WTC11 (cell line): Measurements from ENCODE around the gene STX17. TPM values are rescaled to one million over a fixed set of nuclear protein-coding genes. Genes with fewer than 3 reads are reported as not detected.

ENCODE experiments used
- ATAC-seq: fragments of 200-7000 bp; cut with Tn5 transposase; 2 replicates; pipeline ENCODE4 v1.10.0; 2021; ENCODE audit warnings: mild to moderate bottlenecking, moderate library complexity
- CTCF ChIA-PET: fragments of 300-600 bp; sonication (Branson Sonifier 250); formaldehyde crosslinking; loops from one replicate; lab custom pipeline; 2021; ENCODE audit warnings: antibody characterized with exemption; lab: Charles Lee
- POLR2A ChIA-PET: fragments of 350-600 bp; sonication (Branson Sonifier 250); formaldehyde crosslinking; loops from one replicate; lab custom pipeline; 2021; ENCODE audit warnings: antibody characterized with exemption; lab: Charles Lee
- DNase-seq: peaks from one replicate; pipeline ENCODE4 v3.0.0; 2021; ENCODE audit warnings: low spot score
- H3K27ac Mint-ChIP-seq: 2 replicates; pipeline ENCODE4 v1.8.0; 2021; ENCODE audit warnings: mixed read lengths
- H3K27me3 Mint-ChIP-seq: 2 replicates; pipeline ENCODE4 v1.8.0; 2021; ENCODE audit warnings: low read depth, mild to moderate bottlenecking, moderate library complexity, mixed read lengths
- H3K36me3 Mint-ChIP-seq: 2 replicates; pipeline ENCODE4 v1.8.0; 2021; ENCODE audit warnings: mixed read lengths
- H3K4me1 Mint-ChIP-seq: 2 replicates; pipeline ENCODE4 v1.8.0; 2022; ENCODE audit warnings: mixed read lengths
- H3K4me3 Mint-ChIP-seq: 2 replicates; pipeline ENCODE4 v1.8.0; 2021; ENCODE audit warnings: mild to moderate bottlenecking, moderate library complexity, mixed read lengths
- H3K9me3 Mint-ChIP-seq: 2 replicates; pipeline ENCODE4 v1.8.0; 2021; ENCODE audit warnings: mixed read lengths
- ATF1 ChIP-seq: sonication (generic); formaldehyde crosslinking; IDR thresholded peaks from 2 replicates; pipeline ENCODE4 v1.8.1; 2023; ENCODE audit warnings: mild to moderate bottlenecking, moderate library complexity, missing genetic modification reagents
- ATF6 ChIP-seq: sonication (generic); formaldehyde crosslinking; IDR thresholded peaks from 2 replicates; pipeline ENCODE4 v1.8.1; 2023; ENCODE audit warnings: mild to moderate bottlenecking, missing genetic modification reagents
- CREB1 ChIP-seq: sonication (generic); formaldehyde crosslinking; IDR thresholded peaks from 2 replicates; pipeline ENCODE4 v1.8.0; 2023; ENCODE audit warnings: mild to moderate bottlenecking, missing genetic modification reagents
- GABPB1 ChIP-seq: sonication (generic); formaldehyde crosslinking; IDR thresholded peaks from 2 replicates; pipeline ENCODE4 v1.8.1; 2023; ENCODE audit warnings: mild to moderate bottlenecking, missing genetic modification reagents
- JAZF1 ChIP-seq: fragments of 250-450 bp; sonication (Bioruptor Pico); IDR thresholded peaks from 2 replicates; pipeline ENCODE4 v1.9.0; 2021; ENCODE audit warnings: moderate library complexity, mild to moderate bottlenecking, inconsistent platforms
- JUN ChIP-seq: sonication (generic); formaldehyde crosslinking; IDR thresholded peaks from 2 replicates; pipeline ENCODE4 v1.8.0; 2023; ENCODE audit warnings: mild to moderate bottlenecking, missing genetic modification reagents
- NFATC4 ChIP-seq: fragments of 250-450 bp; sonication (Bioruptor Pico); IDR thresholded peaks from 2 replicates; pipeline ENCODE4 v1.9.0; 2021; ENCODE audit warnings: mild to moderate bottlenecking
- NFYB ChIP-seq: sonication (generic); formaldehyde crosslinking; conservative IDR thresholded peaks from 2 replicates; pipeline ENCODE4 v1.8.0; 2022; ENCODE audit warnings: low read depth, missing genetic modification reagents
- NR1H2 ChIP-seq: sonication (generic); formaldehyde crosslinking; IDR thresholded peaks from 2 replicates; pipeline ENCODE4 v1.9.0; 2021; ENCODE audit warnings: mild to moderate bottlenecking, moderate library complexity, missing genetic modification reagents
- OVOL2 ChIP-seq: fragments of 250-450 bp; sonication (Bioruptor Pico); IDR thresholded peaks from 2 replicates; pipeline ENCODE4 v1.9.0; 2021; ENCODE audit warnings: mild to moderate bottlenecking, borderline replicate concordance
- PREB ChIP-seq: sonication (generic); formaldehyde crosslinking; IDR thresholded peaks from 2 replicates; pipeline ENCODE4 v1.8.1; 2022; ENCODE audit warnings: mild to moderate bottlenecking, missing genetic modification reagents, moderate library complexity, borderline replicate concordance
- RELA ChIP-seq: sonication (generic); formaldehyde crosslinking; IDR thresholded peaks from 2 replicates; pipeline ENCODE4 v1.8.1; 2022; ENCODE audit warnings: missing genetic modification reagents, mild to moderate bottlenecking, borderline replicate concordance
- SMAD3 ChIP-seq: sonication (generic); formaldehyde crosslinking; IDR thresholded peaks from 2 replicates; pipeline ENCODE4 v1.8.0; 2022; ENCODE audit warnings: missing genetic modification reagents, mild to moderate bottlenecking, borderline replicate concordance
- SMAD4 ChIP-seq: sonication (generic); formaldehyde crosslinking; IDR thresholded peaks from 2 replicates; pipeline ENCODE4 v1.8.0; 2022; ENCODE audit warnings: mild to moderate bottlenecking, missing genetic modification reagents
- TCF7 ChIP-seq: sonication (generic); formaldehyde crosslinking; IDR thresholded peaks from 2 replicates; pipeline ENCODE4 v1.8.0; 2022; ENCODE audit warnings: mild to moderate bottlenecking, low read depth, missing genetic modification reagents, moderate library complexity
- TP53 ChIP-seq: sonication (generic); formaldehyde crosslinking; IDR thresholded peaks from 2 replicates; pipeline ENCODE4 v1.8.1; 2023; ENCODE audit warnings: mild to moderate bottlenecking, missing genetic modification reagents
- ZNF121 ChIP-seq: sonication (generic); formaldehyde crosslinking; IDR thresholded peaks from 2 replicates; pipeline ENCODE4 v1.8.0; 2023; ENCODE audit warnings: missing genetic modification reagents
- ZNF138 ChIP-seq: sonication (generic); formaldehyde crosslinking; conservative IDR thresholded peaks from 2 replicates; pipeline ENCODE4 v1.8.1; 2022; ENCODE audit warnings: mild to moderate bottlenecking, moderate library complexity, missing genetic modification reagents
- ZNF232 ChIP-seq: sonication (generic); formaldehyde crosslinking; IDR thresholded peaks from 2 replicates; pipeline ENCODE4 v1.8.0; 2022; ENCODE audit warnings: mild to moderate bottlenecking, missing genetic modification reagents
- ZNF281 ChIP-seq: sonication (generic); formaldehyde crosslinking; IDR thresholded peaks from 2 replicates; pipeline ENCODE4 v1.8.0; 2023; ENCODE audit warnings: mild to moderate bottlenecking, missing genetic modification reagents
- ZNF396 ChIP-seq: fragments of 250-450 bp; sonication (Bioruptor Pico); IDR thresholded peaks from 2 replicates; pipeline ENCODE4 v1.8.0; 2021; ENCODE audit warnings: mild to moderate bottlenecking, moderate library complexity, borderline replicate concordance
- ZNF423 ChIP-seq: fragments of 250-450 bp; sonication (Bioruptor Pico); IDR thresholded peaks from 2 replicates; pipeline ENCODE4 v2.1.2; 2022; ENCODE audit warnings: mild to moderate bottlenecking, moderate library complexity
- ZNF671 ChIP-seq: fragments of 250-450 bp; sonication (Bioruptor Pico); IDR thresholded peaks from 2 replicates; pipeline ENCODE4 v1.8.0; 2021; ENCODE audit warnings: mild to moderate bottlenecking
- total RNA-seq: library from RNA; stranded (reverse); gene quantifications from 3 replicates; pipeline ENCODE4 v1.2.3, GENCODE V29; 2021

STX17 gene
- total RNA-seq, 1 experiment from 2014 or later = 22.1 TPM

- no peak for ATAC-seq
- H3K27ac Mint-ChIP-seq = no peak overlapping the region
Measured at GRCh38 chr9:99905833-99906402, 536 bp upstream of the STX17 start.

GRCh38 chr9:99907208-99907532 is 716 bp downstream of the STX17 start:
- peaks cover 5% of the 10 kb centered on the region; the same call in 1 of the 2 replicates for H3K27me3 Mint-ChIP-seq
- H3K36me3 Mint-ChIP-seq = no peaks in the 10 kb centered on the region
- H3K4me3 Mint-ChIP-seq = peak overlapping the region; percentile 90
- ATAC-seq (no peak), DNase-seq (no peak)
- ChIA-PET CTCF (interaction anchor here (0.9 to 3.7 kb wide), 5 partner anchors 11 to 82 kb away, joined by 3 to 18 read pairs (median 3); no protein-coding TSS in a partner anchor), POLR2A (interaction anchor here (0.6 kb wide), 2 partner anchors 12 to 19 kb away, joined by 3 read pairs; no protein-coding TSS in a partner anchor)
- no peak for TF ChIP-seq NR1H2 (CRISPR knock-in tag)
- no peak for TF ChIP-seq NFYB
- no peak for TF ChIP-seq NFATC4 (CRISPR knock-in tag)
- no peak for TF ChIP-seq CREB1 (CRISPR knock-in tag)
- TF ChIP-seq GABPB1 (CRISPR knock-in tag) = no peak
- no peak for TF ChIP-seq SMAD3 (CRISPR knock-in tag)
- no peak for TF ChIP-seq SMAD4 (CRISPR knock-in tag)
- TF ChIP-seq ATF1 = no peak
- no peak for TF ChIP-seq OVOL2 (CRISPR knock-in tag)
- no peak for TF ChIP-seq RELA (CRISPR knock-in tag)
- no peak for TF ChIP-seq ZNF281 (CRISPR knock-in tag)
- TF ChIP-seq ZNF138 = no peak
- TF ChIP-seq TP53 (CRISPR knock-in tag) = no peak
- no peak for TF ChIP-seq ATF6 (CRISPR knock-in tag)
- TF ChIP-seq ZNF121 (CRISPR knock-in tag) = no peak
- no peak for TF ChIP-seq JAZF1 (CRISPR knock-in tag)
- 0 out of 2 replicates have a peak, but pooled peaks cover 3% of the 10 kb centered on the region for H3K9me3 Mint-ChIP-seq
- peaks cover 31% of the 10 kb centered on the region for H3K4me1 Mint-ChIP-seq
- H3K27ac Mint-ChIP-seq = peak overlapping the region; percentile 57

More at GRCh38 chr9:99905833-99906402, 536 bp upstream of the STX17 start:
- TF ChIP-seq ZNF423 (CRISPR knock-in tag) (no peak), ZNF232 (0 out of 2 replicates have a peak, but pooled peaks have one; percentile 17), JUN (CRISPR knock-in tag) (no peak), ZNF396 (CRISPR knock-in tag) (no peak)
- ChIA-PET CTCF (interaction anchor here (1.2 to 3.7 kb wide), 2 partner anchors 13 to 81 kb away, joined by 3 to 18 read pairs; no protein-coding TSS in a partner anchor), POLR2A (interaction anchor here (0.8 kb wide), 1 partner anchor 9 kb away, joined by 3 read pairs; no protein-coding TSS in a partner anchor)
- Mint-ChIP-seq H3K4me1 (peaks cover 36% of the 10 kb centered on the region), H3K9me3 (0 out of 2 replicates have a peak, but pooled peaks cover 3% of the 10 kb centered on the region), H3K27me3 (peaks cover 5% of the 10 kb centered on the region; the same call in 1 of the 2 replicates), H3K36me3 (no peaks in the 10 kb centered on the region), H3K4me3 (peak overlapping the region; percentile 90)
- DNase-seq = no peak

- Mint-ChIP-seq H3K27ac (no peak overlapping the region), H3K36me3 (no peaks in the 10 kb centered on the region), H3K9me3 (no peaks in the 10 kb centered on the region), H3K4me1 (peaks cover 32% of the 10 kb centered on the region), H3K4me3 (no peak overlapping the region), H3K27me3 (peaks cover 14% of the 10 kb centered on the region)
- TF ChIP-seq ZNF671 (CRISPR knock-in tag) (no peak), ATF6 (CRISPR knock-in tag) (no peak), TCF7 (no peak), ZNF121 (CRISPR knock-in tag) (peak; percentile 77; the same call in 1 of the 2 replicates), PREB (CRISPR knock-in tag) (no peak)
- POLR2A ChIA-PET = no interaction called here
- DNase-seq = no peak
- no peak for ATAC-seq
- CTCF ChIA-PET = interaction anchor here (1.0 to 1.1 kb wide), 2 partner anchors 36 to 87 kb away, joined by 3 read pairs; no protein-coding TSS in a partner anchor
Measured at GRCh38 chr9:99911600-99911999, 5.1 kb downstream of the STX17 start.
